Keratinocyte (primary cell): ENCODE measurements around the gene ALX4. TPM values are rescaled to one million over a fixed set of nuclear protein-coding genes. Genes with fewer than 3 reads are reported as not detected.

Experiments
- DNase-seq: peaks from one replicate; pipeline ENCODE4 v3.0.0-alpha.2; 2011; ENCODE audit warnings: low read depth, missing footprints, low spot score
- FAIRE-seq: peaks from 2 replicates; lab custom pipeline; 2011; peaks lifted over from hg19 to GRCh38; lab: Jason Lieb, UNC
- H2AFZ ChIP-seq: 2 replicates; pipeline ENCODE4 v1.6.0; 2012; ENCODE audit warnings: low read length, control low read depth, inconsistent platforms; ENCODE audit not compliant: control insufficient read depth
- H3K27ac ChIP-seq: 2 replicates; pipeline ENCODE4 v1.5.1; 2011; ENCODE audit warnings: low read length; ENCODE audit not compliant: control insufficient read depth, insufficient read depth
- H3K27me3 ChIP-seq: 3 replicates; pipeline ENCODE4 v1.6.0; 2011; ENCODE audit warnings: low read length; ENCODE audit not compliant: control insufficient read depth, insufficient read depth; ENCODE audit errors: extremely low read depth
- H3K36me3 ChIP-seq, 2 experiments: 2 replicates in 1 of 2; 3 replicates in 1 of 2; pipeline ENCODE4 v1.5.1; 2011; ENCODE audit warnings: low read length in 2 of 2, mild to moderate bottlenecking in 1 of 2; ENCODE audit not compliant: control insufficient read depth in 2 of 2, insufficient read depth in 2 of 2; ENCODE audit errors: extremely low read depth in 1 of 2
- H3K4me1 ChIP-seq: 3 replicates; pipeline ENCODE4 v1.5.1; 2011; ENCODE audit warnings: low read length; ENCODE audit not compliant: control insufficient read depth, insufficient read depth; ENCODE audit errors: extremely low read depth
- H3K4me2 ChIP-seq: 3 replicates; pipeline ENCODE4 v1.6.0; 2011; ENCODE audit warnings: low read depth, low read length; ENCODE audit not compliant: control insufficient read depth, insufficient read depth; ENCODE audit errors: extremely low read depth
- H3K4me3 ChIP-seq, 3 experiments: fragments of 200-600 bp in 1 of 3; sonication (generic) in 1 of 3; 2 replicates in 2 of 3; 3 replicates in 1 of 3; pipeline ENCODE4 v1.5.1; 2011 to 2016; ENCODE audit warnings: low read length in 3 of 3, mild to moderate bottlenecking in 3 of 3, control low read depth in 2 of 3, inconsistent platforms in 1 of 3, low read depth in 1 of 3, mixed read lengths in 1 of 3, mixed run types in 1 of 3, moderate library complexity in 1 of 3; ENCODE audit not compliant: control insufficient read depth in 2 of 3, insufficient read depth in 2 of 3; ENCODE audit errors: extremely low read depth in 1 of 3
- H3K79me2 ChIP-seq: 2 replicates; pipeline ENCODE4 v1.6.0; 2012; ENCODE audit warnings: low read length; ENCODE audit not compliant: control insufficient read depth, insufficient read depth
- H3K9ac ChIP-seq: 3 replicates; pipeline ENCODE4 v1.6.0; 2011; ENCODE audit warnings: low read length; ENCODE audit not compliant: control insufficient read depth, insufficient read depth; ENCODE audit errors: extremely low read depth
- H3K9me1 ChIP-seq: 3 replicates; pipeline ENCODE4 v1.6.0; 2011; ENCODE audit warnings: low read length; ENCODE audit not compliant: control insufficient read depth, insufficient read depth; ENCODE audit errors: extremely low read depth
- H3K9me3 ChIP-seq: 2 replicates; pipeline ENCODE4 v1.5.1; 2012; ENCODE audit warnings: low read depth, low read length; ENCODE audit not compliant: control insufficient read depth
- H4K20me1 ChIP-seq: 3 replicates; pipeline ENCODE4 v1.6.0; 2011; ENCODE audit warnings: low read length; ENCODE audit not compliant: control insufficient read depth, insufficient read depth; ENCODE audit errors: extremely low read depth
- EZH2 ChIP-seq: IDR thresholded peaks from one replicate; pipeline ENCODE4 v1.6.1; 2012; ENCODE audit warnings: inconsistent platforms, mild to moderate bottlenecking, low read length, moderate library complexity
- dilution Hi-C: fragments of 300-500 bp; cut with MboI; formaldehyde crosslinking; loops from one replicate; pipeline ENCODE4 v1.7.0; 2020; ENCODE audit warnings: low sequenced_read_pairs; ENCODE audit not compliant: extremely low pct_ligation_motif_present
- polyA plus RNA-seq, 5 experiments: library from polyadenylated mRNA; depleted of rRNA in 3 of 5; stranded (reverse) in 3 of 5; stranded (forward) in 1 of 5; unstranded in 1 of 5; fragments of >200 nt; gene quantifications; 1 replicate in 1 of 5; 2 replicates in 3 of 5; 3 replicates in 1 of 5; pipeline versions ENCODE4 v1.2.1 to v1.2.3, GENCODE V29; 2011 to 2012; ENCODE audit warnings: missing spikeins in 2 of 5, low read depth in 1 of 5, low replicate concordance in 1 of 5
- TF ChIP-seq, protein P1 (sequence below), 3 experiments: IDR thresholded peaks in 1 of 3; conservative IDR thresholded peaks in 1 of 3; optimal IDR thresholded peaks in 1 of 3; 2 replicates in 2 of 3; 3 replicates in 1 of 3; pipeline versions ENCODE3 to v1.5.1; 2011; ENCODE audit warnings: low read length in 3 of 3, mild to moderate bottlenecking in 3 of 3, moderate library complexity in 2 of 3, control low read depth in 1 of 3, inconsistent platforms in 1 of 3; ENCODE audit not compliant: insufficient read depth in 2 of 3; ENCODE audit errors: extremely low read depth in 1 of 3

The ALX4 gene
- polyA plus RNA-seq, 1 donor (not counting 4 experiments of a cell fraction or from before 2014, with no cell fraction given): not detected

DNA sequence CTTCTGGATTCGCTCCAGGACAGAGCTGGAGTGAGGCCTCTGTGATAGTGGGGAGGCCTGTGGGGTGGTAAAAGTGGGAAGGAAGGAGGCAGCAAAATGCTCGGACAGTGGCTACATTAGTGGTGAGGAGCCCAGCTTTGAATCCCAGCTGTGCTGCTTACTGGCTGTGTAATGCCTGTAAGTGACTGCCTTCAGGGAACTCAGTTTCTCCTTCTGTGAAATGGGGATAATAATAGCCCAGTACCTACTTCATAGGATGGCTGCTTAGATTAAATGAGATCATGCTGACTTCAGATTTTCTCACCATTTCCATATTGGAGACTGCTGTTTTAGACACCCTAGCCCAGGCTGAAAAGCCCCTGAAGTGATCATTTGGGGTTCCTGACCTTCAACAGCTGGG lies 8.4 kb upstream of the ALX4 start:
- no peaks in the 10 kb centered on the region for H3K79me2 ChIP-seq
- no peak overlapping the region for H3K4me3 ChIP-seq
- H4K20me1 ChIP-seq: no peaks in the 10 kb centered on the region
- dilution Hi-C loops: no loop called here
- DNase-seq: no peak
- no peak overlapping the region for H3K4me2 ChIP-seq
- H3K9me1 ChIP-seq: no peaks in the 10 kb centered on the region
- no peaks in the 10 kb centered on the region for H3K9me3 ChIP-seq
- no peak for FAIRE-seq
- peaks cover 15% of the 10 kb centered on the region for H3K4me1 ChIP-seq
- H3K27me3 ChIP-seq: peaks cover 99% of the 10 kb centered on the region
- H3K36me3 ChIP-seq: no peaks in the 10 kb centered on the region
- H3K9ac ChIP-seq: no peak overlapping the region
- TF ChIP-seq, protein P1, sequence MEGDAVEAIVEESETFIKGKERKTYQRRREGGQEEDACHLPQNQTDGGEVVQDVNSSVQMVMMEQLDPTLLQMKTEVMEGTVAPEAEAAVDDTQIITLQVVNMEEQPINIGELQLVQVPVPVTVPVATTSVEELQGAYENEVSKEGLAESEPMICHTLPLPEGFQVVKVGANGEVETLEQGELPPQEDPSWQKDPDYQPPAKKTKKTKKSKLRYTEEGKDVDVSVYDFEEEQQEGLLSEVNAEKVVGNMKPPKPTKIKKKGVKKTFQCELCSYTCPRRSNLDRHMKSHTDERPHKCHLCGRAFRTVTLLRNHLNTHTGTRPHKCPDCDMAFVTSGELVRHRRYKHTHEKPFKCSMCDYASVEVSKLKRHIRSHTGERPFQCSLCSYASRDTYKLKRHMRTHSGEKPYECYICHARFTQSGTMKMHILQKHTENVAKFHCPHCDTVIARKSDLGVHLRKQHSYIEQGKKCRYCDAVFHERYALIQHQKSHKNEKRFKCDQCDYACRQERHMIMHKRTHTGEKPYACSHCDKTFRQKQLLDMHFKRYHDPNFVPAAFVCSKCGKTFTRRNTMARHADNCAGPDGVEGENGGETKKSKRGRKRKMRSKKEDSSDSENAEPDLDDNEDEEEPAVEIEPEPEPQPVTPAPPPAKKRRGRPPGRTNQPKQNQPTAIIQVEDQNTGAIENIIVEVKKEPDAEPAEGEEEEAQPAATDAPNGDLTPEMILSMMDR (optimal IDR thresholded peaks at IDR 0.05 in 1 of 3, IDR thresholded peaks at IDR 0.05 in 1 of 3, conservative IDR thresholded peaks at IDR 0.05 in 1 of 3; ENCODE audit: extremely low read depth in 1 of 3, insufficient read depth in 2 of 3, low read length in 3 of 3): no peak
- H3K27ac ChIP-seq: no peak overlapping the region
- H2AFZ ChIP-seq: no peak overlapping the region

DNA sequence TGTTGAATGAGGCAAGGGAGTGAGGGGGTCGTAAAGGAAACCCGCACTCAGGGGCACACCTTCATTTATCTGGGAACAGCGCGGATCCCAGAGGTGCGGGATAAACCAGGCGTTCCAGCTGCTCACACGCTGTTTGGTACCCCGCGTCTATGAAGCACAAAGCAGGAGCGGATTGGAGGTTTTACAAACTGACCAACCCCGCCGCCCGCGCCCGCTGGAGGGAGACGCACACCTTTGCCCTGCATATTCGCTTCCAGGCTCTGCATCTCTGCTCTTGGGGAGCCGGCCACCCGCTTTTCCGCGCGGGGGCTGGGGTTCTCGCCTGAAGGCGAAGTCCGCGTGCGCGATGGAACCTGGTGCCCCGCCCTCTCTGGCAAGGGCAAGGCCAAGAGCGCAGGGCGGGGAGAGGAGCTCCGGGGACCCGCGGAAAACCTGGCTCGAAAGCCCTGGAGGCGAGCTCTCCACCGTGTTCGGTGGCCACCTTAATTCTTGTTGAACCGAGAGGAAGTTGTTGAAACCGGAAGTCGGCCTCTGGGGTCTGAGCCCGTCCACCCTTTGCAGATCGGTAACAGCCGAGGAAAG lies 6.8 kb upstream of the ALX4 start:
- peak overlapping the region; percentile 43 for H2AFZ ChIP-seq
- no peaks in the 10 kb centered on the region for H4K20me1 ChIP-seq
- H3K4me3 ChIP-seq: peak overlapping the region; percentile 14 to 49 (median 40)

More for the DNA sequence above, 6.8 kb upstream of the ALX4 start:
- peak; percentile 61 for TF ChIP-seq EZH2
- TF ChIP-seq, protein P1 (optimal IDR thresholded peaks at IDR 0.05 in 1 of 3, IDR thresholded peaks at IDR 0.05 in 1 of 3, conservative IDR thresholded peaks at IDR 0.05 in 1 of 3; ENCODE audit: extremely low read depth in 1 of 3, insufficient read depth in 2 of 3, low read length in 3 of 3): no peak
- no peaks in the 10 kb centered on the region for H3K36me3 ChIP-seq
- H3K27ac ChIP-seq: no peak overlapping the region
- dilution Hi-C loops: no loop called here
- FAIRE-seq: no peak
- no peak overlapping the region for H3K9ac ChIP-seq
- no peak for DNase-seq
- no peaks in the 10 kb centered on the region for H3K79me2 ChIP-seq
- H3K4me1 ChIP-seq: peaks cover 15% of the 10 kb centered on the region
- H3K27me3 ChIP-seq: peaks cover 97% of the 10 kb centered on the region
- H3K9me3 ChIP-seq: no peaks in the 10 kb centered on the region
- H3K4me2 ChIP-seq: peak overlapping the region; percentile 71
- H3K9me1 ChIP-seq: no peaks in the 10 kb centered on the region
